Femur (tissue), 1 donor: ENCODE measurements around the gene AGTPBP1.
"Not testable (repeated sequence)": the region's sequence is repeated elsewhere in the genome, so short reads cannot be mapped to it uniquely, and the experiment has no call there.

Source experiments
- DNase-seq: peaks from one replicate; pipeline ENCODE4 v3.0.0-alpha.2; 2017

The AGTPBP1 gene

GRCh38 chr9:85630676-85631075 is 111.1 kb downstream of the AGTPBP1 start:
- no peak for DNase-seq

GRCh38 chr9:85617141-85617670 is 124.5 kb downstream of the AGTPBP1 start:
- no peak for DNase-seq

- DNase-seq: no peak
Measured at GRCh38 chr9:85615792-85616191, 126.0 kb downstream of the AGTPBP1 start.

GRCh38 chr9:85610074-85610860 is 131.5 kb downstream of the AGTPBP1 start:
- DNase-seq: peak; percentile 38

- no peak for DNase-seq
Measured at GRCh38 chr9:85605905-85606304, 135.8 kb downstream of the AGTPBP1 start.

- DNase-seq: no peak
Measured at GRCh38 chr9:85603936-85604335, 137.8 kb downstream of the AGTPBP1 start.

- no peak for DNase-seq
Measured at GRCh38 chr9:85602742-85603141, 139.0 kb downstream of the AGTPBP1 start.

- DNase-seq: peak; percentile 40
Measured at GRCh38 chr9:85600675-85601263, 141.0 kb downstream of the AGTPBP1 start.

GRCh38 chr9:85599540-85600105 is 142.1 kb downstream of the AGTPBP1 start:
- DNase-seq: no peak

GRCh38 chr9:85594316-85594715 is 147.4 kb downstream of the AGTPBP1 start:
- no peak for DNase-seq

- no peak for DNase-seq
Measured at GRCh38 chr9:85586684-85587083, 155.1 kb downstream of the AGTPBP1 start.

GRCh38 chr9:85577353-85577952 is 164.3 kb downstream of the AGTPBP1 start:
- DNase-seq: no peak

- no peak for DNase-seq
Measured at GRCh38 chr9:85575868-85576267, 165.9 kb downstream of the AGTPBP1 start.

- not testable (repeated sequence) for DNase-seq
Measured at GRCh38 chr9:85573546-85573945, 168.2 kb downstream of the AGTPBP1 start.

GRCh38 chr9:85572917-85573316 is 168.8 kb downstream of the AGTPBP1 start:
- not testable (repeated sequence) for DNase-seq

- DNase-seq: no peak
Measured at GRCh38 chr9:85569988-85570387, 171.8 kb downstream of the AGTPBP1 start.

- no peak for DNase-seq
Measured at GRCh38 chr9:85559526-85559925, 182.2 kb downstream of the AGTPBP1 start.

- DNase-seq: no peak
Measured at GRCh38 chr9:85554349-85554748, 187.4 kb downstream of the AGTPBP1 start.

GRCh38 chr9:85553475-85553874 is 188.3 kb downstream of the AGTPBP1 start:
- no peak for DNase-seq

- DNase-seq: no peak
Measured at GRCh38 chr9:85547599-85547998, 194.2 kb downstream of the AGTPBP1 start.

- no peak for DNase-seq
Measured at GRCh38 chr9:85543196-85543595, 198.6 kb downstream of the AGTPBP1 start.

GRCh38 chr9:85541876-85542275 is 199.9 kb downstream of the AGTPBP1 start:
- no peak for DNase-seq

GRCh38 chr9:85536514-85536913 is 205.2 kb downstream of the AGTPBP1 start:
- DNase-seq: no peak

- DNase-seq: no peak
Measured at GRCh38 chr9:85536076-85536475, 205.7 kb downstream of the AGTPBP1 start.
